ENCODE data around the gene PPARD. TPM values are rescaled to one million over a fixed set of nuclear protein-coding genes. Genes with fewer than 3 reads are reported as not detected.
"Not testable (repeated sequence)": the region's sequence is repeated elsewhere in the genome, so short reads cannot be mapped to it uniquely, and the experiment has no call there.

PPARD gene
- total RNA-seq, 2 donors from 2014 or later: 21.2 to 24.1 TPM

DNA sequence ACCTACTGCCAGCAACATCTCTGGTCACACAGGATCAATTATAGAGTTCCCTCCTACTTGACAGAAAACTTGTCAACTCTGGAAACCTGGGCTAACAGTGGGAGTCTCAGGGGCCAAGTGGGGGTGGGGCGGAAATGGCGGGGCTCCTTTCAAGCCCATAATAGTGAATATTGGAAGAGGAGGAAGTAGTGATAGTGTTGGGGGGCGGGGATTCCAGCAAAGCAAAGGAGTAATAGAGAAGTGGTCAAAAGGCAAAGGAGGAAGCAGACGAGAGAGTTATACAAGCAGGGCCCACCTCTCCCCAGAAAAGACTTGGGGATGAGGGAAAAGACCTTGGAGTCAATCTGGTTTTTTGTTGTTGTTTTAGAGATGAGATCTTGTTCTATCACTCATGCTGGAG is 42.7 kb upstream of the PPARD start:
- Histone ChIP-seq H3K27me3 (replicated peaks; ENCODE audit: insufficient read depth) (no peaks in the 10 kb centered on the region), H3K4me3 (no peak overlapping the region), H3K9me3 (no peaks in the 10 kb centered on the region), H3K36me3 (peaks cover 0 to 9% of the 10 kb centered on the region in 2 donors), H3K27ac (no peak overlapping the region), H3K4me1 (replicated peaks) (no peaks in the 10 kb centered on the region)
- DNase-seq (ENCODE audit: low spot score): no peak
- WGBS: 81% methylated on average over 4 of the region's 4 CpGs
- TF ChIP-seq POLR2A (IDR thresholded peaks at IDR 0.05) (no peak), POLR2AphosphoS5 (IDR thresholded peaks at IDR 0.05) (no peak)
- TF ChIP-seq, protein P1, sequence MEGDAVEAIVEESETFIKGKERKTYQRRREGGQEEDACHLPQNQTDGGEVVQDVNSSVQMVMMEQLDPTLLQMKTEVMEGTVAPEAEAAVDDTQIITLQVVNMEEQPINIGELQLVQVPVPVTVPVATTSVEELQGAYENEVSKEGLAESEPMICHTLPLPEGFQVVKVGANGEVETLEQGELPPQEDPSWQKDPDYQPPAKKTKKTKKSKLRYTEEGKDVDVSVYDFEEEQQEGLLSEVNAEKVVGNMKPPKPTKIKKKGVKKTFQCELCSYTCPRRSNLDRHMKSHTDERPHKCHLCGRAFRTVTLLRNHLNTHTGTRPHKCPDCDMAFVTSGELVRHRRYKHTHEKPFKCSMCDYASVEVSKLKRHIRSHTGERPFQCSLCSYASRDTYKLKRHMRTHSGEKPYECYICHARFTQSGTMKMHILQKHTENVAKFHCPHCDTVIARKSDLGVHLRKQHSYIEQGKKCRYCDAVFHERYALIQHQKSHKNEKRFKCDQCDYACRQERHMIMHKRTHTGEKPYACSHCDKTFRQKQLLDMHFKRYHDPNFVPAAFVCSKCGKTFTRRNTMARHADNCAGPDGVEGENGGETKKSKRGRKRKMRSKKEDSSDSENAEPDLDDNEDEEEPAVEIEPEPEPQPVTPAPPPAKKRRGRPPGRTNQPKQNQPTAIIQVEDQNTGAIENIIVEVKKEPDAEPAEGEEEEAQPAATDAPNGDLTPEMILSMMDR (IDR thresholded peaks at IDR 0.05): no peak
- intact Hi-C loops (cut with DNase I): no loop called here

DNA sequence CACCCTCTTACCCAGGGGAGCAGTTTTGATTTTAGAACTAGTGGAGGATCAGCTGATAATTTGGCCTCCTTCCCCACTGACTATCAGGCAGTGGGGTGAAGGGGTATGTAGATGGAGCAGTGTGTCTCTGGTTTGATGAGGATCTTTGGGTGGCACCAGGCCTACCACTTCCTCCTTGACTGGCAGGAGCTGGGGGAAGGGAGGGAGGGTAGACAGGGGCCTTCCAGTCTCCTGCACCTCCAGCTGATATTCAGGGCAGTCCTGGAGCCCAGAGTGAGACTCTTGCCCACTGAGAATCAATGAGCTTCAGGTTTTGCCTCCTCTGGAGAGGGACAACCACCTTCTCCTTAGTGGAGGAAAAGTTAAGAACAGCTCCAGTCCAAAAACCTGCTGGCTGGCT is 41.5 kb upstream of the PPARD start:
- no peak for TF ChIP-seq POLR2A (IDR thresholded peaks at IDR 0.05)
- no peak for DNase-seq (ENCODE audit: low spot score)
- Histone ChIP-seq H3K4me1 (replicated peaks) (no peaks in the 10 kb centered on the region), H3K27me3 (replicated peaks; ENCODE audit: insufficient read depth) (no peaks in the 10 kb centered on the region), H3K9me3 (no peaks in the 10 kb centered on the region), H3K36me3 (no peaks in the 10 kb centered on the region), H3K4me3 (no peak overlapping the region), H3K27ac (no peak overlapping the region)
- intact Hi-C loops (cut with DNase I): no loop called here

DNA sequence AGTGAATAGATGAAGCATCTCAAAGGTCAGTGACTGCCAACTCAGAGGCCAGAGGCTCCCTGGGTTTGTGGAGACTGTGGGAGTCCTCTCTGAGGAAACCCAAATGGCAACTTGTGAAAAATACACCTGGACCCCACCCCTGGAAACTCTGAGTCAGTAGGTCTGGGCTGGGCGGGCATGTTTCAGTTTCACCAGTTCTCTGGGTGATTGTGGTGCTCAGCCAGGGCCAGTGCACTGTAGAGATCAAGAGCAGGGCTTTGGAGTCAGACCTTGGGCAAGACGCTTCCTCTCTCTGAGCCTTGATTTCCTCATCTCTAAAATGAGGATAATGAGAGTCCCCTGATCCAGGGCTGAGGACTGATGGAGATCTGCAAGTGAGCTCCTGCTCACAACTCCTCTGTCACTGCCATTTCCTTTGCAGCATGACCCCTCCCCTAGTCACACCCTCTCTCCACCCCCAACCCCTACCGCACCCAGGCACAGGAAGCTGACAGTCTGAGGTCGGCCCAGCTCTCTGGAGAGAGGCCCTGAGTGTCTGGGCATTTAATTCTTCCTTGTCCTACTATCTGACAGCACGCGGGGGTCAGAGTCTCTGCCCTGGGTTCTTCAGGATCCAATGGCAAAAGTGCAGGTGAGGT is 39.6 kb upstream of the PPARD start:
- WGBS: 54% methylated on average over 6 of the region's 6 CpGs
- no peak for DNase-seq (ENCODE audit: low spot score)
- Histone ChIP-seq H3K4me3 (no peak overlapping the region), H3K27me3 (replicated peaks; ENCODE audit: insufficient read depth) (no peaks in the 10 kb centered on the region), H3K36me3 (no peaks in the 10 kb centered on the region), H3K9me3 (no peaks in the 10 kb centered on the region), H3K4me1 (replicated peaks) (no peaks in the 10 kb centered on the region), H3K27ac (no peak overlapping the region)
- intact Hi-C loops (cut with DNase I): no loop called here
- TF ChIP-seq POLR2A (IDR thresholded peaks at IDR 0.05): peak; percentile 28
- TF ChIP-seq, protein P1 (IDR thresholded peaks at IDR 0.05): no peak

DNA sequence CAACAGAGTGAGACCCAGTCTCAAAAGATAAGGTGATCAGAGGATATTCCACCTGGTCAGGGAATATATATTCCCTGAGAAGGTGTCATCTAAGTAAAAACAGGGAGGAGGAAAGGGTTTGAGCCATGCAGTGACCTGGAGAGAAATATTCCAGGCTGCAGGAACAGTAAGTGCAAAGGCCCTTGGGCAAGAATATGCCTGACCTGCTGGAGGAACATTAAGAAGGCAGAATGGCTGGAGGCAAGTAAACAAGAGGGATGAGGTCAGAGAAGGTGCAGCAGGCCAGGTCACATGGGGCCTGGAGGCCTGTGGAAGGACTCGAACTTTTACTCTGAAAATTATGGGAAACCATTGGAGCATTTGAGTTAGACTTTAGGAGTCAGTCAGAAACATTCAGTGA is 38.1 kb upstream of the PPARD start:
- no peak overlapping the region for H3K4me3 ChIP-seq
- no peaks in the 10 kb centered on the region for H3K27me3 ChIP-seq (replicated peaks; ENCODE audit: insufficient read depth)
- TF ChIP-seq POLR2AphosphoS5 (IDR thresholded peaks at IDR 0.05): no peak
- no peak for TF ChIP-seq POLR2A (IDR thresholded peaks at IDR 0.05)
- TF ChIP-seq, protein P1 (IDR thresholded peaks at IDR 0.05): no peak
- H3K4me1 ChIP-seq (replicated peaks): no peaks in the 10 kb centered on the region
- no peaks in the 10 kb centered on the region for H3K9me3 ChIP-seq
- no peak for DNase-seq (ENCODE audit: low spot score)
- H3K27ac ChIP-seq: no peak overlapping the region
- 82% methylated on average over 1 of the region's 1 CpG for WGBS
- intact Hi-C loops (cut with DNase I): no loop called here
- no peaks in the 10 kb centered on the region for H3K36me3 ChIP-seq

DNA sequence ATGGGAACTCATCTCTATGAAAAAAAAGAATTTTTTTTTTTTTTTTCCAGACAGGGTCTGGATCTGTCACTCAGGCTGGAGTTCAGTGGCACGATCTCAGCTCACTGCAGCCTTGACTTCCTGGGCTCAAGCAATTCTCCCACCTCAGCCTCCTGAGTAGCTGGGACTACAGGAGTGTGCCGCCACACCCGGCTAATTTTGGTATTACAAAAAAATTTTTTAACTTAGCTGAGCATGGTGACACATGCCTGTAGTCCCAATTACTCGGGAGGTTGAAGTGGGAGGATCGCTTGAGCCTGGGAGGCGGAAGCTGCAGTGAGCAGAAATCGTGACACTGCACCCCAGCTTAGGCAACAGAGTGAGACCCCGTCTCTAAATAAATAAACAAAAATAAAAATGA is 37.2 kb upstream of the PPARD start:
- Histone ChIP-seq H3K4me3 (no peak overlapping the region), H3K4me1 (replicated peaks) (no peaks in the 10 kb centered on the region), H3K36me3 (no peaks in the 10 kb centered on the region), H3K9me3 (no peaks in the 10 kb centered on the region), H3K27ac (no peak overlapping the region), H3K27me3 (replicated peaks; ENCODE audit: insufficient read depth) (no peaks in the 10 kb centered on the region)
- WGBS: 89% methylated on average over 8 of the region's 8 CpGs
- intact Hi-C loops (cut with DNase I): no loop called here
- no peak for TF ChIP-seq POLR2AphosphoS5 (IDR thresholded peaks at IDR 0.05)
- no peak for TF ChIP-seq POLR2A (IDR thresholded peaks at IDR 0.05)
- no peak for DNase-seq (ENCODE audit: low spot score)

DNA sequence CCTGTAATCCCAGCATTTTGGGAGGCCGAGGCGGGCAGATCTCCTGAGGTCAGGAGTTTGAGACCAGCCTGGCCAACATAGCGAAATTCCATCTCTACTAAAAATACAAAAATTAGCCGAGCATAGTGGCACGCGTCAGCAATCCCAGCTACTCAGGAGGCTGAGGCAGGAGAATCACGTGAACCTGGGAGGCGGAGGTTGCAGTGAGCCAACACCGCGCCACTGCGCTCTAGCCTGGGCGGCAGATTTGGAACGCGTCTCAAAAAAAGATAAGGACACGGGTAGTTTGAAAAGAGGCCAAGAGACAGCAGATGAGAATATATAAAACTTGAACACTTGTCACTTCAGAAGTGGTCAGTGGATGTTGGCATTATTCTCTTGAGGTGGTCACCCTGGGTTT is 35.2 kb upstream of the PPARD start:
- H3K27ac ChIP-seq; DNase-seq (ENCODE audit: low spot score); H3K9me3 ChIP-seq; H3K4me1 ChIP-seq (replicated peaks); H3K27me3 ChIP-seq (replicated peaks; ENCODE audit: insufficient read depth); H3K4me3 ChIP-seq; intact Hi-C loops (cut with DNase I); H3K36me3 ChIP-seq: not testable (repeated sequence)
- 92% methylated on average over 15 of the region's 15 CpGs for WGBS

DNA sequence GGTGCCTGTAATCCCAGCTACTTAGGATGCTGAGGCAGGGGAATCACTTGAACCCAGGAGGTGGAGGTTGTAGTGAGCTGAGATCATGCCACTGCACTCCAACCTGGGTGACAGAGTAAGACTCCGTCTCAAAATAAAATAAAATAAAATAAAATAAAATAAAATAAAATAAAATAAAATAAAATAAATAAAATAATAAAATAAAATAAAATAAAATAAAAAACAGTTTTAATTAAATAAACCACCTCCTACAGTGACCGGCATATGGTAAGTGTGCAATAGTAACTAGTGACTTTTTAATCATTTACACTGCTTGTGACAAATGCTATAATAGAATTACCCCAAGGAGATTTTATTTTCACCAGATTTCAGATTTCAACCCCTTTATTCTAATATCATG is 33.8 kb upstream of the PPARD start:
- H3K27ac ChIP-seq; H3K4me1 ChIP-seq (replicated peaks); H3K27me3 ChIP-seq (replicated peaks; ENCODE audit: insufficient read depth); H3K36me3 ChIP-seq; H3K9me3 ChIP-seq; H3K4me3 ChIP-seq; intact Hi-C loops (cut with DNase I); DNase-seq (ENCODE audit: low spot score): not testable (repeated sequence)
- WGBS: 98% methylated on average over 2 of the region's 2 CpGs
